Mesenchymal stem cell (in vitro differentiated cells and primary cell): ENCODE measurements around the gene NRBF2.
A peak's percentile ranks its signal among the peaks of the same experiment; 100 is the strongest.

Experiments
- DNase-seq: peaks from one replicate; pipeline ENCODE4 v3.0.0-alpha.2; 2013
- H2AFZ ChIP-seq: one replicate; pipeline ENCODE4 v1.6.1; 2013; ENCODE audit warnings: low read depth, mild to moderate bottlenecking, control low read depth, inconsistent platforms, low read length, moderate library complexity
- H2AK5ac ChIP-seq: 2 replicates; pipeline ENCODE4 v1.6.1; 2013; ENCODE audit warnings: low read length, moderate library complexity, mild to moderate bottlenecking, inconsistent platforms; ENCODE audit not compliant: severe bottlenecking
- H2BK120ac ChIP-seq: one replicate; pipeline ENCODE4 v1.6.1; 2013; ENCODE audit warnings: low read depth, mild to moderate bottlenecking, inconsistent platforms, low read length, moderate library complexity
- H2BK12ac ChIP-seq, 2 experiments: one replicate each; pipeline ENCODE4 v1.6.1; 2013; ENCODE audit warnings: inconsistent platforms in 2 of 2, low read length in 2 of 2, mild to moderate bottlenecking in 2 of 2, moderate library complexity in 2 of 2, control low read depth in 1 of 2
- H2BK15ac ChIP-seq: one replicate; pipeline ENCODE4 v1.6.1; 2013; ENCODE audit warnings: mild to moderate bottlenecking, low read depth, inconsistent platforms; ENCODE audit not compliant: poor library complexity, severe bottlenecking
- H2BK5ac ChIP-seq: 2 replicates; pipeline ENCODE4 v1.6.1; 2013; ENCODE audit warnings: low read depth, mild to moderate bottlenecking, low read length, control low read depth, inconsistent platforms; ENCODE audit not compliant: poor library complexity, severe bottlenecking
- H3K14ac ChIP-seq, 2 experiments: one replicate each; pipeline ENCODE4 v1.6.1; 2013; ENCODE audit warnings: inconsistent platforms in 2 of 2, low read length in 2 of 2, control low read depth in 1 of 2, mild to moderate bottlenecking in 1 of 2, moderate library complexity in 1 of 2
- H3K18ac ChIP-seq, 2 experiments: one replicate each; pipeline ENCODE4 v1.6.1; 2013; ENCODE audit warnings: inconsistent platforms in 2 of 2, low read length in 2 of 2, control low read depth in 1 of 2, low read depth in 1 of 2, mild to moderate bottlenecking in 1 of 2
- H3K23ac ChIP-seq, 2 experiments: one replicate each; pipeline ENCODE4 v1.6.1; 2013; ENCODE audit warnings: inconsistent platforms in 2 of 2, low read length in 2 of 2, mild to moderate bottlenecking in 2 of 2, moderate library complexity in 2 of 2, control low read depth in 1 of 2
- H3K27ac ChIP-seq: 2 replicates; pipeline ENCODE4 v1.5.1; 2013; ENCODE audit warnings: mild to moderate bottlenecking, moderate library complexity, low read length, control low read depth, inconsistent platforms; ENCODE audit not compliant: poor library complexity, severe bottlenecking
- H3K27me3 ChIP-seq, 2 experiments: 2 replicates each; pipeline versions ENCODE4 v1.6.1 to v1.7.0; 2013; ENCODE audit warnings: low read length in 2 of 2, mild to moderate bottlenecking in 2 of 2, moderate library complexity in 2 of 2, control low read depth in 1 of 2, inconsistent platforms in 1 of 2; ENCODE audit not compliant: control insufficient read depth in 1 of 2, insufficient read depth in 1 of 2
- H3K36me3 ChIP-seq, 2 experiments: 2 replicates each; pipeline versions ENCODE4 v1.6.1 to v1.7.0; 2013; ENCODE audit warnings: low read length in 2 of 2, control low read depth in 1 of 2, inconsistent platforms in 1 of 2, low read depth in 1 of 2, mild to moderate bottlenecking in 1 of 2; ENCODE audit not compliant: insufficient read depth in 2 of 2, control insufficient read depth in 1 of 2
- H3K4ac ChIP-seq, 2 experiments: one replicate each; pipeline ENCODE4 v1.6.1; 2013; ENCODE audit warnings: inconsistent platforms in 2 of 2, low read length in 2 of 2, mild to moderate bottlenecking in 2 of 2, moderate library complexity in 2 of 2, control low read depth in 1 of 2, low read depth in 1 of 2
- H3K4me1 ChIP-seq: 2 replicates; pipeline ENCODE4 v1.6.1; 2013; ENCODE audit warnings: low read depth, low read length, control low read depth; ENCODE audit not compliant: control insufficient read depth, insufficient read depth
- H3K4me2 ChIP-seq: 2 replicates; pipeline ENCODE4 v1.6.1; 2013; ENCODE audit warnings: low read length, mild to moderate bottlenecking, inconsistent platforms; ENCODE audit not compliant: poor library complexity, severe bottlenecking
- H3K4me3 ChIP-seq, 2 experiments: 2 replicates each; pipeline versions ENCODE4 v1.5.1 to v1.7.0; 2013; ENCODE audit warnings: low read length in 2 of 2, mild to moderate bottlenecking in 2 of 2, control low read depth in 1 of 2, low read depth in 1 of 2; ENCODE audit not compliant: insufficient read depth in 1 of 2
- H3K79me1 ChIP-seq: replicated peaks from 2 replicates; pipeline ENCODE4 v1.6.1; 2013; ENCODE audit warnings: mild to moderate bottlenecking, control low read depth, low read length, inconsistent platforms; ENCODE audit not compliant: poor library complexity, severe bottlenecking
- H3K9ac ChIP-seq: 2 replicates; pipeline ENCODE4 v1.7.0; 2013; ENCODE audit warnings: mild to moderate bottlenecking, low read length, moderate library complexity
- H3K9me3 ChIP-seq: 2 replicates; pipeline ENCODE4 v1.7.0; 2013; ENCODE audit warnings: mild to moderate bottlenecking, low read length; ENCODE audit not compliant: control insufficient read depth
- H4K8ac ChIP-seq: one replicate; pipeline ENCODE4 v1.6.1; 2013; ENCODE audit warnings: inconsistent platforms, mild to moderate bottlenecking, low read length, moderate library complexity
- H4K91ac ChIP-seq: one replicate; pipeline ENCODE4 v1.6.1; 2013; ENCODE audit warnings: mild to moderate bottlenecking, low read length, inconsistent platforms
- WGBS: methylation state at CpG from one replicate; pipeline ENCODE4 v1.1.7; 2013; ENCODE audit warnings: mixed read lengths; 5-methylcytosine and 5-hydroxymethylcytosine counted together

Gene NRBF2

DNA sequence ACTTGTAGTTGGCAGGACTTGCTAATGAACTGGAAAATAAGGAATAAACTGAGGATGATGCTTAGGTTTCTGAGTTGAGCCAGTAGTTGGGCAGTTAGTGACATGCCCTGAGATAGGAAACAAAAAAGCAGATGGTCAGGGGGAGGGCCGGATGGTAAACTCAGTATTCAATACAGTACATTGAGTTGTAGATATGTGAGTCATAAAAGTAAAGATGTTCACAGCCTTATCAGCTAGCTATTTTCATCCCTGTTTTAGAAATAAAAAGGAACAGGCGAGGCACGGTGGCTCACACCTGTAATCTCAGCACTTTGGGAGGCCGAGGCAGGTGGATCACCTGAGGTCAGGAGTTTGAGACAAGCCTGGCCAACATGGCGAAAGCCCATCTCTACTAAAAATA, 22.2 kb upstream of the NRBF2 start:
- no peak overlapping the region for H2AK5ac ChIP-seq
- no peak overlapping the region for H3K18ac ChIP-seq
- no peak overlapping the region for H2AFZ ChIP-seq
- no peaks in the 10 kb centered on the region for H3K4me1 ChIP-seq
- H3K9ac ChIP-seq = no peak overlapping the region
- no peak overlapping the region for H3K27ac ChIP-seq
- H3K36me3 ChIP-seq = no peaks in the 10 kb centered on the region
- no peak for DNase-seq
- no peak overlapping the region for H4K91ac ChIP-seq
- no peak overlapping the region for H4K8ac ChIP-seq
- no peak overlapping the region for H3K23ac ChIP-seq
- no peak overlapping the region for H3K4me2 ChIP-seq
- 90% methylated on average over 4 of the region's 5 CpGs for WGBS
- H2BK15ac ChIP-seq = no peak overlapping the region
- H3K9me3 ChIP-seq = no peaks in the 10 kb centered on the region
- H2BK12ac ChIP-seq = no peak overlapping the region
- H2BK120ac ChIP-seq = no peak overlapping the region
- no peak overlapping the region for H3K4me3 ChIP-seq
- H3K14ac ChIP-seq = no peak overlapping the region
- H3K4ac ChIP-seq = no peak overlapping the region
- H3K79me1 ChIP-seq = no peaks in the 10 kb centered on the region
- no peak overlapping the region for H2BK5ac ChIP-seq
- H3K27me3 ChIP-seq = no peaks in the 10 kb centered on the region

DNA sequence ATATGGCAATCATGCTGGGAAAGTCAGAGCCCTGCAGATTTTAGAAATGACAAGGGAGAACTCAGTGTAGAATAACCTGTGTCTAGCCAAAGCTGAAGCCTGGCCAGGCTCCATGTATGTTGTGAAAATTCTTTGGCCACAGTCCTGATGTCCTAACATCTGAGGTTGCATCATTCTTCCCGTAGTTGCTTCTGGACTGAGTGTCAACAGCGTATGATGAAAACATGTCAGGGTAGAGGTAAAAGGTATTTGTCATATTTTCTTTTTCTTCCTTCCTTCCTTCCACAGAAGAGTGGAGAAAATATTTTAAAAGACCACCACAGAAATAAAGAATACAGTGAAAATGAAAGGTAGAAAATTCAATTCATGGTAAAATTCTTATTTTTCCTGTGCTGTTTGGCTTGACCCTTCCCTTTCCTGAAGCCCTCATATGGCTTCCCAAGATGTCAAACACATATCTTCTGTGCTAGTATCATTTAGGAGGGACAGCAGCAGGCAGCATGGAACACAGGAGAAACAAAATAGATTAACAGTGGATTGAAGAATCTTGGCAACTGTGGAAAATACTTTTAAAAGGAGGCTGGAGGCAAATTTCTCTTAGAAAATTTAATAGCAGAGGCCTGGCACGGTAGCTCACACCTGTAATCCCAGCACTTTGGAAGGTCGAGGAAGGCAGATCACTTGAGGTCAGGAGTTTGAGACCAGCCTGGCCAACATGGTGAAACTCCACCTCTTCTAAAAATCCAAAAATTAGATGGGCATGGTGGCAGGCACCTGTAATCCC, 18.9 kb upstream of the NRBF2 start:
- Histone ChIP-seq H3K4me2 (no peak overlapping the region), H3K9ac (peak overlapping the region; percentile 83)
- WGBS = 97% methylated on average over 2 of the region's 4 CpGs

DNA sequence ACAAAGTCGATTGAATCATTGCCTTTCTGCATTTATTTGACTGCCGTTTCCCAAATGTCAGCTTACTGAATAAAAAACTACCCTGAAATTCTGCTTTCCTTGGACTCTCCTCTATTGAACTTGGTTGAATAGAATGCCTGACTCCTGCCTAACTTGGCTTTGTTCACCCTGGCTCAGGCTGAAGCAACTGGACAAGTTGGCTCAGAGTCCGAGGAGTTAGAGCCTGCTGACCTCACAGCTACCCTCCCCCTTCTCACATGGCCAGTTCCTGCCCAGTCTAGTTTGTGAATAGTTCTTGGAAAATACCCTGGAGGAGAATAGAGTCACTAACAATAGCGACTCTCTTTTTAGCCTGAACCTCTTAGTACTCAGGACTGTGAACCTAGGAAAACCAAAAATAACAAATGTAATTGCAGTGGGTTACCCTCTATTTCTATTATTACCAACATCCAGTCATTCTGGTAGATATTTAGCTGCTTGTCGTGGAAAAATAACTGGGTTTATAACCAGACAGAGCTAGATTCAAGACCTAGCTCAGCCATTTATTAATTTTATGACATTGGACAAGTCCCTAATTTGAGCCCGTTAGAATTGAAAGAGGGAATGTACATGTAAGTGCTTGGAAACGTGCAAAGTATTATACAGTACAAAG, 17.3 kb upstream of the NRBF2 start:
- Histone ChIP-seq H3K4me1 (no peaks in the 10 kb centered on the region), H2BK5ac (no peak overlapping the region)
- WGBS = 90% methylated on average over 3 of the region's 7 CpGs

More for the DNA sequence above, 18.9 kb upstream of the NRBF2 start:
- no peak overlapping the region for H3K23ac ChIP-seq
- H3K4me3 ChIP-seq = no peak overlapping the region
- H3K9me3 ChIP-seq = no peaks in the 10 kb centered on the region
- H2BK5ac ChIP-seq = no peak overlapping the region
- no peaks in the 10 kb centered on the region for H3K27me3 ChIP-seq
- no peak overlapping the region for H3K18ac ChIP-seq
- no peak overlapping the region for H4K8ac ChIP-seq
- DNase-seq = peak; percentile 86
- no peaks in the 10 kb centered on the region for H3K79me1 ChIP-seq
- H2AFZ ChIP-seq = no peak overlapping the region
- H3K36me3 ChIP-seq = no peaks in the 10 kb centered on the region
- H3K27ac ChIP-seq = no peak overlapping the region
- no peak overlapping the region for H2BK12ac ChIP-seq
- no peak overlapping the region for H3K14ac ChIP-seq
- no peak overlapping the region for H2BK15ac ChIP-seq
- H3K4me1 ChIP-seq = no peaks in the 10 kb centered on the region
- H2AK5ac ChIP-seq = no peak overlapping the region
- no peak overlapping the region for H4K91ac ChIP-seq
- no peak overlapping the region for H2BK120ac ChIP-seq
- no peak overlapping the region for H3K4ac ChIP-seq

DNA sequence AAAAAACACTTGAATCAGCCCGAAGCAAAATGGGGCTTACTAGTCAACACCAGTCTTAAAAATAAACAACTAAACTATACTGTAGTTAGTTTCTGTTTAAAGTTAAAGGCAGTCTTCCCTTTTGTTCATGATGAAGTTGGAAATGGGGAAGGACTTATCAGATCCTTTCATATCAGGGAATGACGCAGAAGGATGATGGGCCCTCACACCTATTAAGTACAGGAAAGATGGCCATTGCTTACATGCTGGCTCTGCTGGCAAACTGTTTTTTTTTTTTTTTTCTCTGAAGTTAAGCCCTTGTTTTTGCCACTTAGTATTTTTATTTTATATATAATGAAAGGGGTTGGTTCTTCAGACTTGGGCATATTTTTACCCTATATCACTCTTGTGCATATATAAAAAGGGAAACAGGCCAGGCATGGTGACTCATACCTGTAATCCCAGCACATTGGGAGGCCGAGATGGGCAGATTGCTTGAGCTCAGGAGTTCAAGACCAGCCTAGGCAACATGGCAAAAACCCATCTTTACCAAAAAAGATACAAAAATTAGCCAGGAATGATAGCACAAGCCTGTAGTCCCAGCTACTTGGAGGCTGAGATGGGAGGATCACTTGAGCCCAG, 16.6 kb upstream of the NRBF2 start:
- H3K9me3 ChIP-seq = no peaks in the 10 kb centered on the region
- no peaks in the 10 kb centered on the region for H3K79me1 ChIP-seq

More for the DNA sequence above, 17.3 kb upstream of the NRBF2 start:
- peak; percentile 74 for DNase-seq
- Histone ChIP-seq H3K4me2 (no peak overlapping the region), H2BK120ac (no peak overlapping the region), H3K27ac (no peak overlapping the region), H2AK5ac (no peak overlapping the region), H4K91ac (no peak overlapping the region), H4K8ac (no peak overlapping the region), H3K18ac (peak overlapping the region in 1 of 2 experiments; percentile 30), H3K4ac (no peak overlapping the region), H3K9ac (peak overlapping the region; percentile 86), H3K27me3 (no peaks in the 10 kb centered on the region), H3K9me3 (no peaks in the 10 kb centered on the region), H3K79me1 (no peaks in the 10 kb centered on the region), H2BK15ac (no peak overlapping the region), H3K4me3 (no peak overlapping the region), H2BK12ac (no peak overlapping the region), H2AFZ (no peak overlapping the region), H3K36me3 (no peaks in the 10 kb centered on the region), H3K23ac (no peak overlapping the region), H3K14ac (no peak overlapping the region)

More for the DNA sequence above, 16.6 kb upstream of the NRBF2 start:
- Histone ChIP-seq H3K4ac (no peak overlapping the region), H4K8ac (no peak overlapping the region), H3K27me3 (no peaks in the 10 kb centered on the region), H2BK120ac (no peak overlapping the region), H3K4me1 (no peaks in the 10 kb centered on the region), H3K4me2 (no peak overlapping the region), H3K4me3 (no peak overlapping the region), H2BK5ac (no peak overlapping the region), H2AFZ (no peak overlapping the region), H2BK15ac (no peak overlapping the region), H2AK5ac (no peak overlapping the region), H3K14ac (no peak overlapping the region), H3K36me3 (no peaks in the 10 kb centered on the region), H4K91ac (no peak overlapping the region), H3K23ac (no peak overlapping the region), H3K18ac (no peak overlapping the region), H2BK12ac (no peak overlapping the region), H3K27ac (no peak overlapping the region), H3K9ac (peak overlapping the region; percentile 86)
- 88% methylated on average over 2 of the region's 3 CpGs for WGBS
- DNase-seq = no peak
